Stomach (tissue), 4 donors: ENCODE measurements around the gene FAM3D.

Experiments
- EP300 ChIP-seq: sonication (generic); formaldehyde crosslinking; IDR thresholded peaks from one replicate; pipeline ENCODE4 v1.6.1; 2017; ENCODE audit warnings: antibody characterized with exemption
- POLR2A ChIP-seq, 4 donors: fragments of 450-650 bp; IDR thresholded peaks; one replicate each; pipeline ENCODE4 v1.6.1; 2016; ENCODE audit warnings: antibody characterized with exemption in 4 of 4, control low read depth in 2 of 4, mild to moderate bottlenecking in 1 of 4, moderate library complexity in 1 of 4
- POLR2AphosphoS5 ChIP-seq, 3 donors: sonication (generic); formaldehyde crosslinking; IDR thresholded peaks; one replicate each; pipeline ENCODE4 v1.6.1; 2016; ENCODE audit warnings: antibody characterized with exemption in 3 of 3
- TF ChIP-seq, protein P1 (sequence below), 7 experiments: fragments of 450-650 bp in 4 of 7; fragments of 200-600 bp in 3 of 7; sonication (generic) in 3 of 7; IDR thresholded peaks; one replicate each; pipeline ENCODE4 v1.5.1; 2016 to 2019; ENCODE audit warnings: antibody characterized with exemption in 7 of 7, control low read depth in 2 of 7, mild to moderate bottlenecking in 1 of 7

DNA sequence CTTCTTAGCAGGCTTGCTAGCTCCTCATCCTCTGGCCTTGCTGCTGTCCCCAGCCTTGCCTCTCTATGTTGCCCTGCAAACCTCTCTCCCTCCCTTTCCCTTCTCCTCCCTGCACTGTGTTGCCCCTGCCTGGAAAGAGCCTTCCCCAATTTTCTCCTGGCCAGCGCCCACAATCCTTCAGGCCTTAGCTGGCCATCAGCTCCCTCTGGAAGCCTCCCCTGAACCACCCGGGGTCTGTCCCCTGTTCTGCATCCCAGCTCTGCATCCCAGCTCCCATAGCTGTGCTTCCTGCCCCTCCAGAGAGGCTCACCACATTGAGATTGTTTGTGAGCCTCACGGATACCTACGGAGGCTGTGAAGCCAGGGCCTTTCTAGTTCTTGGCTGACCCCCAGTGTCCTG, 23.7 kb downstream of the FAM3D start:
- TF ChIP-seq, protein P1, sequence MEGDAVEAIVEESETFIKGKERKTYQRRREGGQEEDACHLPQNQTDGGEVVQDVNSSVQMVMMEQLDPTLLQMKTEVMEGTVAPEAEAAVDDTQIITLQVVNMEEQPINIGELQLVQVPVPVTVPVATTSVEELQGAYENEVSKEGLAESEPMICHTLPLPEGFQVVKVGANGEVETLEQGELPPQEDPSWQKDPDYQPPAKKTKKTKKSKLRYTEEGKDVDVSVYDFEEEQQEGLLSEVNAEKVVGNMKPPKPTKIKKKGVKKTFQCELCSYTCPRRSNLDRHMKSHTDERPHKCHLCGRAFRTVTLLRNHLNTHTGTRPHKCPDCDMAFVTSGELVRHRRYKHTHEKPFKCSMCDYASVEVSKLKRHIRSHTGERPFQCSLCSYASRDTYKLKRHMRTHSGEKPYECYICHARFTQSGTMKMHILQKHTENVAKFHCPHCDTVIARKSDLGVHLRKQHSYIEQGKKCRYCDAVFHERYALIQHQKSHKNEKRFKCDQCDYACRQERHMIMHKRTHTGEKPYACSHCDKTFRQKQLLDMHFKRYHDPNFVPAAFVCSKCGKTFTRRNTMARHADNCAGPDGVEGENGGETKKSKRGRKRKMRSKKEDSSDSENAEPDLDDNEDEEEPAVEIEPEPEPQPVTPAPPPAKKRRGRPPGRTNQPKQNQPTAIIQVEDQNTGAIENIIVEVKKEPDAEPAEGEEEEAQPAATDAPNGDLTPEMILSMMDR (IDR thresholded peaks at IDR 0.05), result no peak
- TF ChIP-seq EP300, result no peak
- TF ChIP-seq POLR2A (IDR thresholded peaks at IDR 0.05), result no peak
- TF ChIP-seq POLR2AphosphoS5 (IDR thresholded peaks at IDR 0.05), result no peak
